Esophagus muscularis mucosa (tissue), 3 donors: Measurements from ENCODE around the gene RPIA.

ENCODE experiments used
- POLR2A ChIP-seq: fragments of 450-650 bp; IDR thresholded peaks from one replicate; pipeline ENCODE4 v1.6.1; 2017; ENCODE audit warnings: antibody characterized with exemption, moderate library complexity, mild to moderate bottlenecking, low read depth
- TF ChIP-seq, protein P1 (sequence below), 3 experiments: fragments of 200-600 bp in 2 of 3; fragments of 450-650 bp in 1 of 3; sonication (generic) in 2 of 3; IDR thresholded peaks; one replicate each; pipeline ENCODE4 v1.5.1; 2017 to 2019; ENCODE audit warnings: antibody characterized with exemption in 3 of 3, mild to moderate bottlenecking in 2 of 3, moderate library complexity in 1 of 3

DNA sequence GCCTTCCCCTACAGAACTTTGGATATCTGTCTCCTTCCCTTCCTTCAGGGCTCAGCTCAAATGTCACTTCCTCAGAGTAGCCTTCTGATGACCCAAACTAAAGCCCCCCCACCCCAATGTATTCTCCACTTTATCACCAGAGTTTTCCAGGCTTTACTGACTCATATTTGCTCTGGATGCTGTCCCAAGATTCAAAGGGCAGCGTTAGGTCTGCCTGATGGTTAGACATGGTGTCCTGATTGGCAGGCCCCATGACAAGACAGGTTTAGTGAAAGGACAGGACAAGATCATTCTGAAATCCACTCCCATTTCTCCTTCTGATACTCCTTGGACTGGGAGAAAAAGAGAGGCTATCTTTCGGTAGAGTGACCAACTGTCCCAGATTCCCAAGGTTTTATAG lies 22.6 kb upstream of the RPIA start:
- TF ChIP-seq, protein P1, sequence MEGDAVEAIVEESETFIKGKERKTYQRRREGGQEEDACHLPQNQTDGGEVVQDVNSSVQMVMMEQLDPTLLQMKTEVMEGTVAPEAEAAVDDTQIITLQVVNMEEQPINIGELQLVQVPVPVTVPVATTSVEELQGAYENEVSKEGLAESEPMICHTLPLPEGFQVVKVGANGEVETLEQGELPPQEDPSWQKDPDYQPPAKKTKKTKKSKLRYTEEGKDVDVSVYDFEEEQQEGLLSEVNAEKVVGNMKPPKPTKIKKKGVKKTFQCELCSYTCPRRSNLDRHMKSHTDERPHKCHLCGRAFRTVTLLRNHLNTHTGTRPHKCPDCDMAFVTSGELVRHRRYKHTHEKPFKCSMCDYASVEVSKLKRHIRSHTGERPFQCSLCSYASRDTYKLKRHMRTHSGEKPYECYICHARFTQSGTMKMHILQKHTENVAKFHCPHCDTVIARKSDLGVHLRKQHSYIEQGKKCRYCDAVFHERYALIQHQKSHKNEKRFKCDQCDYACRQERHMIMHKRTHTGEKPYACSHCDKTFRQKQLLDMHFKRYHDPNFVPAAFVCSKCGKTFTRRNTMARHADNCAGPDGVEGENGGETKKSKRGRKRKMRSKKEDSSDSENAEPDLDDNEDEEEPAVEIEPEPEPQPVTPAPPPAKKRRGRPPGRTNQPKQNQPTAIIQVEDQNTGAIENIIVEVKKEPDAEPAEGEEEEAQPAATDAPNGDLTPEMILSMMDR (IDR thresholded peaks at IDR 0.05) = no peak
- no peak for TF ChIP-seq POLR2A
